HG03060 (cell line): ENCODE measurements around the gene TBX10.
A peak's percentile ranks its signal among the peaks of the same experiment; 100 is the strongest.
"Not testable (repeated sequence)": the region's sequence is repeated elsewhere in the genome, so short reads cannot be mapped to it uniquely, and the experiment has no call there.

Experiments used
- ATAC-seq: cut with Tn5 transposase; IDR thresholded peaks from one replicate; pipeline ENCODE4 v1.9.1; 2021; ENCODE audit warnings: low read depth, moderate number of reproducible peaks; ENCODE audit not compliant: unreplicated experiment

TBX10 gene

GRCh38 chr11:67618901-67619659 lies 20.5 kb downstream of the TBX10 start:
- not testable (repeated sequence) for ATAC-seq

GRCh38 chr11:67617243-67617953 lies 22.2 kb downstream of the TBX10 start:
- ATAC-seq: no peak

- no peak for ATAC-seq
Measured at GRCh38 chr11:67616431-67617242, 22.9 kb downstream of the TBX10 start.

GRCh38 chr11:67615728-67616430 lies 23.7 kb downstream of the TBX10 start:
- ATAC-seq: no peak

- no peak for ATAC-seq
Measured at GRCh38 chr11:67614730-67615714, 24.5 kb downstream of the TBX10 start.

GRCh38 chr11:67613960-67614715 lies 25.4 kb downstream of the TBX10 start:
- ATAC-seq: peak; percentile 62

GRCh38 chr11:67613313-67613959 lies 26.1 kb downstream of the TBX10 start:
- ATAC-seq: no peak

GRCh38 chr11:67612751-67613150 lies 26.8 kb downstream of the TBX10 start:
- ATAC-seq: no peak

GRCh38 chr11:67611704-67612587 lies 27.6 kb downstream of the TBX10 start:
- no peak for ATAC-seq

GRCh38 chr11:67611165-67611564 lies 28.4 kb downstream of the TBX10 start:
- ATAC-seq: no peak

GRCh38 chr11:67610302-67610868 lies 29.2 kb downstream of the TBX10 start:
- ATAC-seq: no peak

GRCh38 chr11:67609316-67609715 lies 30.2 kb downstream of the TBX10 start:
- ATAC-seq: no peak

- no peak for ATAC-seq
Measured at GRCh38 chr11:67608486-67608885, 31.1 kb downstream of the TBX10 start.

GRCh38 chr11:67607507-67607906 lies 32.1 kb downstream of the TBX10 start:
- ATAC-seq: no peak

GRCh38 chr11:67606492-67607295 lies 32.9 kb downstream of the TBX10 start, which contains the start of gene NDUFV1:
TSS of gene NDUFV1 (plus strand) at chr11:67606936. CDS start at chr11:67607005, 69 bp downstream.
- peak; percentile 85 for ATAC-seq

GRCh38 chr11:67606093-67606491 lies 33.5 kb downstream of the TBX10 start:
- ATAC-seq: no peak
